ENCODE data around the gene ERBB4.
A peak's percentile ranks its signal among the peaks of the same experiment; 100 is the strongest.

The ERBB4 gene

DNA sequence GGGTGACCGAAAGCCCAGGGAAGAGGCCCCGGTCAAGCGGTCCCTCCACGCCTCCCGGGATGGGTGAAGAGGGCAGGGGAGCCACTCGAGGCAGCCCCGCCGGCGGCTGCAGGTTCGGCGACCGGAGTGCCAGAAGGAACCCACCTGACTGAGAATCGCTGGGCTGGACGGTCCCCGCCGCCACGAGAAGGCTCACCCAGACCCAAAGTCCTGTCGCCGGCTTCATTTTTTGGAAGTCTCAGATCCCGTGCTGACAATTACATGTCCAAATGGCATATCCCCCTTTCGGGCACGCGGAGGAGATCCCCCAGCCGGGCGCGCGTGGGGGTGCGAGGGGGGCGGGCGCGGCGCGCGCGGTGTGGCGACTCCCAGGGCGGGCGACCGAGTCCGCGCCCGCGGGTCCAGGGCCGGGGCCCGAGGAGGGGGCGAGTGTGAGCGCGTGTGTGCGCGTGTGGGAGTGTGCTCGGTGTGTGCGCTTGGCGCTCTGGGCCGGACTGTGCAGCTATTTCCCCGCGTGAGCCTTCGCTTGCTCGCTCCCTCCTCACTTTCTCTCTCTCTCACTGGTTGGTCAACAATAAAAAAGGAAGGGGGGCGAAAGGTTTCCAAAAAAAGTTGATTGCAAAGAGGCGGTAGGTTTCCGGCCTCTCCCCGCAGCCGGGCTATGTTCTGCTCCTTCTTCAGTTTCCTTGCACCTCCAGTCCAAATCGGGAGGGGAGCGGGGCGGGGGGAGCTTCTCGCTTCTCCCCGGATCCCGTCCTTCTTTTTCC lies at the start of gene ERBB4:
Gene ERBB4, minus strand, starts transcription at position 498 of the 767 bp plus-strand sequence. Its CDS starts 272 bp downstream, at position 226.
- peak; percentile 11 for DNase-seq (ENCODE audit: low spot score)

DNA sequence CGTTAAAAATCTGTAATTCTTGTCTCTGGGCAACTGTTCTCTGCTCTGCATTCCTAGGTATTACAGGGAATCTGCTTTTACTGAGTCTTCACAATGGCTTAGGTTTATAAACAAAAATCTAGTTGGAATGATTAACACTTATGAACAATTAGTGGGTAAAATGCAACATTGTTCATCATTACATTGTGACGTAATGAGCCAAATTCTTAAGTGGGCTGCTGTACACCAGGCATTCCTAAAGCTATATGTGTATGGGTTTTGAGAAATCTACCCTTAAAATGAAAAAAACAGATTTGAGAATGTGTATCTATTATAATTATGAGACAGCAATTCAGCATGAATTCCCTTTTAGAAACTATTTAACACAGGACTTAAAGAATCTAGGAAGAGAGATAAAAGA lies 41.5 kb upstream of the ERBB4 start:
- no peak for DNase-seq (ENCODE audit: low spot score)

DNA sequence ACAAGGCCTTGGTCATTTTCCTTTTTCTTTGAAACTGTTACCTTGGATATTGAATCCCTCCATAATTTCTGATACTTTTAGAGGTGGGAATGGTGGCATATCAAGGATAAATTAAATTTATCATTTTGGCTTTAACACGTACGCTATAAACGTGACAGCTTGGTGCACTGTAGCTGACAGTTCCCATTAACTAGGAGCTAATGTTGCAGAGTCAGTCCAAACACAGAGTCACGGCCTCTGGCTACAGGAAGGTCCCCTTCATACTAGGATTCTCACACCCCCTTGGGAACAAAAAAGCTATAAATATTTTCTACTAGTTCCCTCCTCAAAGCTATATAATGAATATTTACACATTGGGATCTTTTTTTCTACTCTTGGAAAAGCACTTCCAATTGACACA lies 17.7 kb upstream of the ERBB4 start:
- no peak for DNase-seq (ENCODE audit: low spot score)

DNA sequence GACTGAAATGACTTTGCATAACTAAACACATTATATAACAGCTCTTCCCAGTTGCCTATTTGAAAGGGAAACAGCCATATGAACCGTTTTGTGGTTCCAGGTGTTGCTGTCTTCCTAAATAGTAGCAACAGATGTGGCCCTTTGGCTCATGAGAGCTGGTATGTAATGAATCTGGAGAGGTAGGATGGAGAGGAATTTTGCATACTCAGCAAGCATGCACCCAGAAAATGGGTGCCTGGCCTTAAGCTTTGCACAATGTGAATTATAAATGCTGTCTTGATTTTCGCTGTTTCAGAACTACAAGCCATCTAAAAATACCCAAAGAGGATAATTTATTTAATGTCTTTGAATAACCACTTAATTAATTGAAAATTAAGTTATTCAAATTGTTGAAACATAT lies 15.6 kb upstream of the ERBB4 start:
- no peak for DNase-seq (ENCODE audit: low spot score)

DNA sequence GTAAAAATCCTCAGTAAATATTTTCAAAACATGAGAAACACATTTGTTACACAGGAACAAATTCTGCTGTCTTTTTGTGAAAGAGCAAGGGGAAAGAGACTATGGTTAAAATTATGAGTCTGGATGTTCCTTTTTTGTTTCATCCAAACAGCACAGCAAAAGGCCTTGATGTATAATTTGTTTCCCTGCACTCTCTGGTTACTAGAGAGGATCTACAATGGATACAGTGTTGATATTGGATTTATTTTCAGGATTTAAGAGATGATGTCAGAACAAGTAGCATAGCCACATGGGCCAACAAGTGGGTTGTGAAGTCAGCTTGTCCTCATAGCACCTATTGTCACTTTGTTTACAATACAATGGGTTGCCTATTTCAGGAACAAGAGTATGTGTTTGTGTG lies 11.3 kb upstream of the ERBB4 start:
- DNase-seq (ENCODE audit: low spot score): no peak

DNA sequence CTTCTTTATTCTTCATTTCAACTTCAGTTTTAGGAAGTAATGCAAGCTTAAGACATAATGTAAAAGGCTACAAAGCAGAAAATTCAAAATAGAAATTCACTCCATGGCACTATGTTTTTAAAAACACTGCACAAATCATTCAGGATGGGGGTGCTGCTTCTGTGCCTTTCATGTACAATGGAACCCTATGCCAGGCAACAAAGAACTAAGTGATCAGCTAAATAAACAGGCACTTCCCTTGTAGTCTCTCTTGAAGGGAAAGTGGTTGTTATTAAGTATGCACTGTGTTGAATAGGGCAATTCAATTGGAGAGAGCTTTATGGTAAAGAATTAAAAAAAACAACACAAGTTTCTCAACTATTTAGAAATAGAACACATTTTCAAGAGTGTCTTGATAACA lies 10.9 kb upstream of the ERBB4 start:
- no peak for DNase-seq (ENCODE audit: low spot score)

DNA sequence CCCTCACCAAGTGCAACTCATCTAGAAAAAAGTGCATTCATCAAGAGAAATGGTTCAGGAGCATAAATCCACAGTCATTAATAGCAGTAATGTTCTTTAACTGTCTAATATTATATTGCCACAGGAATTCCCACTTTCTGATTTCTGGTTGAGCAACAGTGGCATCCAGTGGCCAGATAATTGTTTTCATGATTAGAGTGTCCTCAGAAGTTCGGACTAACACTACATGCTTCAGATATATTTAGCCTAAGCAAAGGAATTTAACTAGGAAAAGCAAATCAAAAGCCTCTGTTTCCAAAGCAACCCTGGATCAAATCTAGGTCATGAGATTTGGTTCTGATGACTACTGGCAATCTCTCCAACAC lies 9.8 kb upstream of the ERBB4 start:
- peak; percentile 24 for DNase-seq (ENCODE audit: low spot score)

DNA sequence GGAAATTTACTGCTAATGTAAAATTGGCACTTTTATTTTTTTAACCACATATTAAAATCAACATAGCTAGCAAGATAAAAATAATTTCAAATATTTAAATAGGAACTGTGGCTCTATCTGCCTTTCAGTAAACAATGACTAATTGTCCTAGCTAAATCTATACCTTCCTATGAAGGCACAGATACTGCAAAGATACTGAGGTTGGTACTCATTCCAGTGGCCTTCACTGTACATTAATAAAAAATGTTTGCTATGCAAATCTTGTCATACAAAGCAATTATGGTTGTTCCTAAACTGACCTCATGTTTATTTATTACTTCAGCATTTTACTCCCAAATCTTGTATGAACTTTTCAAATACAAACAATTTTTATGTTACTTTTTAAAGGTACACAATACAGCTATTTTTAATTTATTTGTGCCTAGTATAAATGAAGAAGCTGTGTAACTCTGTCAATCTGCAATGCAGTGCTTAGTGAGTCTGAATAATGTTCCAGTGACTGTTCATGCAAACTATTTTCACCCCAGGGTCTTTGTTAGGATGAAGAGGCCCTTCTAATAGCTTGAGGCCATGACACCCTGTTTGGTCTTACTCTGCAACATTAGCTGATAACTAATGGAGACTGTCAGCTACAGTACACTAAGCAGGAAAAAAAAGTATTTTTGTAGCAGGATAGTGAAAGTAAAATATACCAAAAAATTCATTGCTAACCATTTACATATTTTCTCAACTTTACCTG lies 9.3 kb upstream of the ERBB4 start:
- no peak for DNase-seq (ENCODE audit: low spot score)

DNA sequence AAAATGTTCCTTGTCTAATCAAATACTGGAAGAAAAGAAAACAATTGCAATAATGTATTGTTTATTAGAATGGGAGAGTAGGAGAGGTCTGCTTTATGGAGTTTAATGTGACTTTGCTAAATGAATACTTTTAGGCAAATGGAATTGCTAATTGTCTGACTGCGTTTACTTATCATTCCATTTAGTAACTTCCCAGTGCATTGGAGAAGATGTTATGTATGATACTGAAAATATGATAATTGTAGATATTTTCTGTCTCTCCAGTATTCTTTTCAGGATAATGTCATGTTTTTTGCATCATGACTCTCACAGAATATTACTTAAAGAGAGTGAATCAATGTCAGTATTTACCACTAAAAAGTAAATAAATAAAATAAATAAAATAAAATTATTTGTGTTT lies 8.1 kb upstream of the ERBB4 start:
- DNase-seq (ENCODE audit: low spot score): no peak

DNA sequence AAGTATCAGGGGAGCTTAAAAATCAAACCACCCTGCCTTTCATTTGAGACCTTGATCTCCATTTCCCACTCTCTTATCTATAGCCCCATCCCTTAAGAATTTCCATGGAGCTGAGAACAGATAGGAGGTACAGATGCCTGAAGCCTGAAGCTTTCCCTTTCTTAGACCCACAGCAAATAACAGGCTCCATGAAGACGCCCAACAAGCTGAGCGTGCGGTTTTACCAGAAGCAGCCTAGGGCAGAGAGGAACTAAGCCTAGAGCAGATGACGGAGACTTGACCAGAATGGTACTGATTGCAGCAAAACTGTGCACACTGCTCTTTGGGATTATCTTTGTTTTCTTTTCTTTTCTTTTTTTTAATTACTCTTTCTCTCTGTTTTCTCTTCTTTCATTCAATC lies 1.7 kb upstream of the ERBB4 start:
- no peak for DNase-seq (ENCODE audit: low spot score)

DNA sequence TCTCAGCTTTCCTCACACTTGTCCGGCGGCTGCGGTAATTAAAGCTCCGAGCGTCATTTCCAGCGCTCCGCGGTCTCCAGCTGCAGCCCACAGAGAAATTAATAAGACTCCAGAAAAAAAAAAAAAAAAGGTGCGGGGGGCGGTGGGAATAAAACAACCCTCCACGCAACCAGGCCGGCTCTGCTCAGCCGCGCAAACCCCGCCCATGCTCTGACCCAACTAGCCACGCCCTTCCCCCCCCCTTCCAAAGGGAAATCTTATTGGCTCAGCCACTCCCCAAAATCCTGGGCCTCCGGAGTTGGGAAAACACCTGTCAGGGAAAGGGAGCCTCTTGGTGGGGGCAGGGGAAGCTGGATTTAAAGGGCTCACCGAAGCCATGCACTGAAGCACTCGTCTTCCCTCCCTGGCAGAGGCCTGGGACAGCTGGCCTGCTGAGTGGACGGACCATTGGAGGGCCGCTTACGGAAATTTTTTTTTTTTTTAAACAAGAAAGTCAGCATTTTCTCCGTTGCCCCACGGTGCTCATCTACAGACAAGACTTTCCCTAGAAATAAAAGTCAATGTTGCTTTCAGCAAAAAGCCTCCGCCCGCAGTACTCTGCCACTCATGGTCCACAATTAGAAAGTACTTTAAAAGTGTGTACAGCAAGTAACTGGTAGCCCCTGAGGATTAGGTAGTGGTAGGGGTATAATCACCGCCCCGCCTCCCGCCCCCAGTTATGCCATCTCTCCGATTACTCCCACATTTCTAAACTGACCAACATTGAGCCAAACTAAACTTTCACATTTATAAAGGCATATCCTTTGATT lies 674 bp upstream of the ERBB4 start:
- peak; percentile 43 for DNase-seq (ENCODE audit: low spot score)

DNA sequence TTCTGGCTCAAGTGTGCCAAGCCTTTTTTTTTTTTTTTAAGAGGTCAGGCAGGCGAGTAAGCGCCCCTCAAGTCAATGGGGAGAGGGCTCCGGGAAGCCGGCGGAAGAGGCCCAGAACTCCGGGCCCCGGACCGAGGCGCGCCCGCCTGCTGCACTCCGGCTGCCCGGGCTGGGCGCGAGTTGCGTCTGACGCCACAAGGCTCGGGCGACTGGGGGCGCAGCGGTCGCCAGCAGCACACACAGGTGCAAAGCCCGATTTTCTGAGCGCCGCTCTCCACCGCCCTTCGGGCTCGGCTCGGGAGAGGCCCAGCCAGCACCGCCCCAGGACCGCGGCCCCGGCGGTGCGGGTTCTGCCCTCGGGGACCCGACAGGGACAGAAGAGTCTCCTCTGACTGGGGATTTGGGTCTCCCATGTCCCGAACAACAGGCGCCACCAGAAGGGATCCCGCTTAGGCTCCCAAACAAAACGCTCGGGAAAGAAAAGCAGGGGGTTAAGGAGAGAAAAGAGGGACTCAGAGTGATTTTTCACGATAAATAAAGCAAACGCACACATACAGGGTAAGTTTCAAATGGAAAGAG lies 787 bp downstream of the ERBB4 start:
- DNase-seq (ENCODE audit: low spot score): no peak

DNA sequence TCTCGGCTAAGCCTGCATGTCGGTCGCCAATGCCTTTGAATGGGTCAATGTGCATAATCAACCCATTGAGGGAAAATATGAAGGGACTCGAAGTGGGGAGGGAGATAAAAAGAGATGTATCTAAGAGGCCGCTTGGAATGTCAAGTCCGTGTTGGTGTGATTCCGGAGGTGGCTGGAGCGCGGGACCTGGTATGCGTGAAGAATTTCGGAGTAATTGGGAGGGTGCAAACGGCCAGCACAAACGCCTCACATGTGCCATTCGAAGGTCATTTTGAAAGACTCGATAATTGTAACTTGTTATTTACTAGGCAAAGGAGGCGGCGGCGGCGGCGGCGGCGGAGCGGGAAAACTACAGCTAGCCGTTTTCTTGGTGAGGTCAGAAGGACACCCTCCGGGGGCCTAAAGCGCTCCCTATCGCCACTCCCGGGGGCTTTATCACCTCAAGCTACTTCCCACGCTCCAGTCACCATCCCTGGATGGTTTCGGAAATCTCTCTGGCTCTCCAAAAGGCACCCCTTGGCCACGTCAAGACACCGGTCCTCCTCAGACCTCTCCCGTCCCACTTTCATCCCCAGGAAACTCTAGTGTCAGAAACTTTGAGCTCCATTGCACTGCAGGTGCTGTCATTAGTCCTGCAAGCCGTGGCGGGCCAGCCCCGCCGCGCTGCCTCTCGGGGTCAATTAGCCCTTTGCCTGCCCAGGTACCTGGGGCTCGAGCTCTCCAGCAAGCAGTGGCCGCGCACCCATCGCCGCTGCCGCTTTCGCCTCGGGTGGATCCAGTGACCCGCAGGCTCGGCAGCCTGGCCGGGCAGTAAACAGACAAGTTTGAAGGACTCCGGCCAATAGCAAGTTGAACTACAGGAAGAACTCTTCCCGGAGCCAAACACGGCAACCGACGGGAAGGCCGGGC lies 1.5 kb downstream of the ERBB4 start:
- DNase-seq (ENCODE audit: low spot score): no peak

DNA sequence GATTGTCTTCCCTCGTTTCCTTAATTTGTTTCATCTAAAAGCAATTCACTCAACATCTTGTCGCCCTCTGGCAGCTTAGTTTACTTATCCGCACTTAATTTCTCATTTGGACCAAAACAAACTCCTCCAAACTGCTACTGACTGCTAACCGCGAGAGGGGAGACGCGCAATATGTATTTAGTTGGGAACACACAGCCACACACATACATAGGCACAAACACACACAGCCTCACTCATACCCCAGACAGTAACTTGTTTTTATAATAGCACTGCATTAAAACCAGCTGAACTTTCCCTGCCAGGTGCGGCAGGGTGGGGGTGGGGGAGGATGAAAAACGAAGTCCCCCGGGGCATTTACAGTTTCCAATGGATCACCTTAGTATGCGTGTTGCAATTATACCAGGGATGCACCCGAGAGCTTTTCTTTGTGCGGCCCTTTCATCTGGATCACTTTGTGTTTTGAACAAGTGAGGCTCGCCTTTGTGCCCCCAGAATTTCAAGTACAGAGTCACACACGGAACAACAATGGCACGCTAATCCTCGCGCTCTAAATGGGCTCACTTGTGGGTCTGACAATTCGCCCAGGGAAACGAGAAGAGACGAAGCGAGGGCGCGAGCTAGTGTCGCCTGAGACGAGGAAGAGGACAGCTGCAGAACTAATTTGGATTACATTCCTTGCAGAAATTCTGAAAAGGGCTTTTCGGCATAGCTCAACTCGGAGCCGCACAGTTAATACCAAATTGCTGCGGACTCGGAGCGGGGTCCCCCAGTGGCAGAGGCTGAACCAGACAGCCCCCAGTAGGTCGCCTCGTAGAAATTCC lies 2.4 kb downstream of the ERBB4 start:
- no peak for DNase-seq (ENCODE audit: low spot score)

DNA sequence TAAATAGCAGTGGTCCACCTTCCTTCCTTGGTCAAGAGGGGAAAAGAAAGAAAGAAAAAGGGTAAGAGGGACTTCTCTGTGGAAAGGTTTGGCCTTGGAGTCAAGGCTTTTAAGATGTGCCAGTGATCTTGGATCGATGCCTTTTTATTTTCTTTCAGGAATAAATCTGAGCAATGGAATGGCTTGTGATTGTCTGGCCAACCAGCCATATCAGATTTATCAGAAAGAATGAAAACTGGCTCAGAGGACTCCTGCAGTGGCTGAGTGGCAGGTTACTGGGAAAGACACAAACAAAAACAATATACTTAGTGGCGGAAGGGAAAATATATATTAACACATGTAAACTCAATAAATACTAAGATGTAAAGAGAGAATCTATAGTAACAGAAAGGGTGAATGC lies 4.3 kb downstream of the ERBB4 start:
- no peak for DNase-seq (ENCODE audit: low spot score)

DNA sequence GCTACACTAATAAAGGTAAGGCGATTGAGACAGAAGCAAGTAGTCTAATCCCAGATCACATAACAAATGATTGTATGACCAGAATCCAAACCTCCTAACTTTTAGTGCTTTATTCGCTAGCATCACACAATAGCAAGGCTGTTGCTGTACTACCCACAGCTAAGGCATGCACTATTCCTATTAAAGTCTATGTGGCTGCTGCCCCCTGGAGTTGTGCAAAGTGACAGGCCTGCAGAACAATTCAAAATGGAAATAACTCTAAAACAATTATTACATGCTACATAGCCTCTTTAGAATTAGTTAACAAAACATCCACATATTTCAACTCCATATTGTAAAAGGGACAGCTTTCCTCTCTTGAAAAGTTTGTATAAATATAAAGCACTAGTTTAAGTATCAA lies 6.0 kb downstream of the ERBB4 start:
- no peak for DNase-seq (ENCODE audit: low spot score)

DNA sequence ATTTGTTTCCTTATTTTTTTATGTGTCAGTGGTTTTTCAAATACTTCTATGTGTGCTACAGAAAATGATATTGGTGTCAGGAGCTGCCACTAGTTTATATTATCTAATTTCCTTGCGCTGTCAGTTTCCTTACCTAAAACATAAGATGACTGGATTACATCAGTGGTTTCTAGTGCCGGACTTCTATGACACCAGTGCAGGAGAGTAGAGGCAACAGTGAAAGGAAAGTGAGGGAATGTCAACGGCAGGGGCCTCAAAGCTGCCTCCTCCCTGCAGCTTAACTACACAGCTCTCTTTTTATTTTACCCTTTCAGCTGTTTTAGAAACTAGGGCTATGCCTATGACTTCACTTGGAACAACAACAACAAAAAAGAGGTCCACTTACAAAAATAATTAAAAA lies 6.5 kb downstream of the ERBB4 start:
- no peak for DNase-seq (ENCODE audit: low spot score)

DNA sequence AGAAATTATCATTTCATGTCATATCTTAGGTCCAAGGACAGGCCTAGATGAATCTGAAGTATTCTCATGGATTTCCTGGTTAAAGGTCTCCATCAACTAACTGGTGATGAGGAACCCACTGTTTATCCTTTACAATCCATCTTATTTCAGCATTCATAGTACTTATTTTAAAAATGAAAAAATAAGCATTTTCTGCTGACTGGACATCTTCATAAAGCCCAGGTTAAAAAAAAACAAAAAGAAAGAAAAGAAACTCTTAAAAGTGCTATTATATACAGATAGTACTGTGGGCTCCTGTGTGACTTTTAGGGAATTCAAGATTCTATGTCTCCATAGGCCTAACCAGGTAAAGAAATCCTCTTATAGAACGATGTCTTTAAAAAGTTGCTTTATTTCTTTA lies 7.1 kb downstream of the ERBB4 start:
- DNase-seq (ENCODE audit: low spot score): no peak

DNA sequence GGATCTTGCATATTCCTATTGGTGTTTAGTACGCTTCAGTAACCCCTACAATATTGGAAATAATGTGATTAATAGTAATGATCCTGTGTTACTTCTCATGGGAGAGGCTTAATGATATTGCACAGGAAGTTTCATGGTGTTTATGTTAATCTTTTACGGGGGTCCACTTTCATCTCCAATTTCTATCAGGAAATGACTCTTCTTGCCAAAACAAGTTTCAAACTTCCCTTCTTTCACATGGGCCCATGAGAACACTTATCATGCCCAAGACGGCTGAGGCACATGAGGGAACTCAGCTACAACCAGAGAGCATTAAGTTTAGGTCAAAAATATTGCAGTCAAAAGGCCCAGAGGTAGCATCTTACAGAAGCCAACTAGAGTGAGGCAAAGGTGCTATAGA lies 7.6 kb downstream of the ERBB4 start:
- no peak for DNase-seq (ENCODE audit: low spot score)

DNA sequence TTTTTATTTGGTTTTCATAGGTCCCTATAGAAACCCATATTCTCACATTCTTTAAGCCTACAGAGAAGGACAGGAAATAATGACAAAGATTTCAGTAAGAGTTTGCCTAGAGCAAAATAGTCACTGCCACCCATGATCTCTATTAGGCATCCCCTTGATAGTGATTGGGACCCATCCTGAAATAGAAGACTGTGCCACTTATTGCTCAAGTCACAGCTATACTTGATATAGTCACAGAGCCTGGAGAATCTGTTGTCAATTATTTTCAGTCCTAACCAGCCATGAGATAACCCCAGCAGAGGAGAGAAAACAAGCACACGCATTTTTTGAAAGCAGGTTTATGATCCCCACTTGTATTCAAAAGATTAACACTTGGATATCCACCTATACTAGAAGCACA lies 8.2 kb downstream of the ERBB4 start:
- DNase-seq (ENCODE audit: low spot score): no peak

Measured in SW480 (cell line).